ENCODE measurements around the gene IL5.

The IL5 gene

DNA sequence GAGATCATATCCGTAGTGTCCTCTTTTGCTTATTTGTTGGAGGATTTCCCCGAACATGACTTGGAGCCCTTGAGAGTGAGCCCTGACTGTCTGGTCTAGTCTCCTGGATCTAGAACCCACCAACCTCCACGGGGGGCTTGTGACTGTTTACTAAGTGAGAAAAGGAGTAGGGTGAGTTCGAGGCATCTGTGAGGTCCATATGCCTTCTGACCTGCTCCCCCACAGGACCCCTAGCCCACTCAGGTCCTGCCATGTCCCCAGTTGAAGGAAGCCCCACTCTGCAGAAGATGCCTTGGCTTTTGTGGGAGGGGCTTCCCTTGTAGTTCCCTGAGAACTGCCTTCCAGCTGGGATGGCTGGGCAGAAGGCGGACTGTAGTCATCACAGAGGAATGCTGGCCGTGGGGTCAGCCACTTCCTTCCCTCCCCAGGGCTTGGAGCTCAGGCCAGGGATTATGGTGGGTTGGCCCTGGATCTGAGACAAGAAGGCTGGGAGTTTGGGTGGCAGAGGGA, 45.8 kb downstream of the IL5 start:
- DNase-seq = peak; percentile 88

- DNase-seq = peak; percentile 62
These were observed 46.5 kb downstream of the IL5 start for GRCh38 chr5:132496631-132497487.

DNA sequence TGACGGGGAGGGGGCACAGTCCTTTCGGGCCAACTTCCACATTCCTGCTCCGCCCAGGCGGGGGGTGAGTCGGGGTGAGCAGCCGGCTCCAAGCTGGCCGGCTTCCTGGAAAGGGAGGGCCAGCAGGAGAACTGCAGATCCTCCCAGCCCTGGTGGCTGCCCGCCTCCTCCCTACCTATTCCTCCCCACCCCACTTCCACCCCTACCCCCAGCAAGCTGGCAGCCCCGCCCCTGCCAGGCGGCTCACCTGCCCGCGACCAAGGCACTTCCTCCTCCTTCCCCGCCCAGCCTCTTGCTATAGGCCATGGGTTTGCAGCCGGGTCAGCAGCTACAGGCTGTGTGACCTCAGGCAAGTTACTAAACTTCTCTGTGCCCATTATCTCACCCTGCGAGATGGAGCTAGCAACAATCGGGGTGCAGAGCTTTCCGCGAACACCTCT, 47.1 kb downstream of the IL5 start:
- peak; percentile 79 for DNase-seq

GRCh38 chr5:132495667-132496190, 47.6 kb downstream of the IL5 start:
- peak; percentile 86 for DNase-seq

DNA sequence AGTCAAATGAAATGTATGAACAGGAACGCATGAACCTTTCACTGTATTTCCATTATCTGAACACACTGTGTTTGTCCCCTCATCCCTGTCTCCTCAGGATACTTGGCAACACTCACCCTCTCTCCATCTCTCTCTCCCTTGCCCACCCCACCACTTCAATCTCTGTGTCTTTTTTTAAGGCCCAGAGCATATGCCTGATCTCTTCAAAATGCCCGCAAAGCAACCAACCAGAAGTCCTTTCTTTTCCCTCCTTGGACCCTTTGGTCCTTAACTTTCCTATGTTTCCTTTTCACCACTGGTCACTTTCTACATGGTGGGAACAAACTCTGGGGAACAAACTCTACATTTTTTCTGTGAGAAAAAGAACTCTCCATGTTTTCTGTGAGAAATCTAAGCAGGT, 49.5 kb downstream of the IL5 start:
- DNase-seq = no peak

GRCh38 chr5:132493241-132493640, 50.1 kb downstream of the IL5 start:
- DNase-seq = no peak

GRCh38 chr5:132492386-132493125, 50.8 kb downstream of the IL5 start:
- DNase-seq = no peak
